A673 (cell line): ENCODE results near the gene RNF151. TPM values are rescaled to one million over a fixed set of nuclear protein-coding genes. Genes with fewer than 3 reads are reported as not detected.
A peak's percentile ranks its signal among the peaks of the same experiment; 100 is the strongest.

Experiments used
- BruUV-seq: library from RNA; stranded (reverse); fragments of 400-500 nt; replicated peaks from 2 replicates; lab custom pipeline; 2021; lab: Mats Ljungman, UMichigan
- CTCF ChIA-PET: fragments of 300-600 bp; sonication (Branson Sonifier 250); formaldehyde crosslinking; loops from one replicate; lab custom pipeline; 2022; ENCODE audit warnings: antibody characterized with exemption; lab: Charles Lee
- POLR2A ChIA-PET: fragments of 300-600 bp; sonication (Branson Sonifier 250); formaldehyde crosslinking; loops from one replicate; lab custom pipeline; 2022; ENCODE audit warnings: antibody characterized with exemption; ENCODE audit not compliant: low non-redundant PET; lab: Charles Lee
- DNase-seq: peaks from one replicate; pipeline ENCODE4 v3.0.0-alpha.2; 2015; ENCODE audit warnings: low spot score
- H3K27ac ChIP-seq: fragments of 200-600 bp; sonication (generic); 2 replicates; pipeline ENCODE4 v1.5.1; 2016; ENCODE audit warnings: mixed run types, low read depth, mild to moderate bottlenecking, mixed read lengths, antibody characterized with exemption, low read length; ENCODE audit not compliant: poor library complexity, severe bottlenecking
- H3K27me3 ChIP-seq: fragments of 200-600 bp; sonication (generic); replicated peaks from 2 replicates; pipeline ENCODE4 v1.6.1; 2017; ENCODE audit warnings: mixed run types, low read depth, mild to moderate bottlenecking, mixed read lengths, antibody characterized with exemption, low read length; ENCODE audit not compliant: insufficient read depth, poor library complexity
- H3K36me3 ChIP-seq: fragments of 200-600 bp; sonication (generic); 2 replicates; pipeline ENCODE4 v1.6.1; 2016; ENCODE audit warnings: mixed run types, mild to moderate bottlenecking, mixed read lengths, antibody characterized with exemption, low read length; ENCODE audit not compliant: insufficient read depth, poor library complexity, severe bottlenecking
- H3K4me1 ChIP-seq: fragments of 200-600 bp; sonication (generic); 2 replicates; pipeline ENCODE4 v1.6.1; 2017; ENCODE audit warnings: mixed run types, mild to moderate bottlenecking, mixed read lengths, antibody characterized with exemption, low read length; ENCODE audit not compliant: insufficient read depth, poor library complexity, severe bottlenecking
- H3K4me3 ChIP-seq: fragments of 200-600 bp; sonication (generic); 2 replicates; pipeline ENCODE4 v1.5.1; 2016; ENCODE audit warnings: low read depth, mixed run types, mild to moderate bottlenecking, mixed read lengths, low read length; ENCODE audit not compliant: poor library complexity, severe bottlenecking
- H3K9me3 ChIP-seq: fragments of 200-600 bp; sonication (generic); 2 replicates; pipeline ENCODE4 v1.6.1; 2016; ENCODE audit warnings: mixed run types, low read depth, mild to moderate bottlenecking, mixed read lengths, antibody characterized with exemption, low read length; ENCODE audit not compliant: poor library complexity, severe bottlenecking
- EZH2 ChIP-seq: fragments of 200-600 bp; sonication (generic); IDR thresholded peaks from 2 replicates; pipeline ENCODE4 v1.6.1; 2017; ENCODE audit warnings: borderline replicate concordance, low read depth, mild to moderate bottlenecking, mixed read lengths, antibody characterized with exemption, low read length; ENCODE audit not compliant: poor library complexity, severe bottlenecking
- intact Hi-C: fragments of 100-400 bp; cut with micrococcal nuclease; formaldehyde crosslinking; loops from one replicate; pipeline ENCODE4 v1.10.0; 2022; ENCODE audit not compliant: unreplicated experiment
- total RNA-seq: library from RNA; stranded (reverse); gene quantifications from 2 replicates; pipeline ENCODE4 v1.2.3, GENCODE V29; 2021
- TF ChIP-seq, protein P1 (sequence below): fragments of 300-800, 200-600 bp; sonication (generic); conservative IDR thresholded peaks from 2 replicates; pipeline ENCODE4 v1.5.1; 2017; ENCODE audit warnings: low read depth, mild to moderate bottlenecking, antibody characterized with exemption, low read length, moderate library complexity, mixed read lengths

RNF151 gene
- total RNA-seq, 1 experiment from 2014 or later, result not detected

GRCh38 chr16:1976216-1976520 lies 9.5 kb downstream of the RNF151 start:
- BruUV-seq, result no TSS peak
- CTCF ChIA-PET, result no interaction called here
- H3K27me3 ChIP-seq, result no peaks in the 10 kb centered on the region
- TF ChIP-seq, protein P1, sequence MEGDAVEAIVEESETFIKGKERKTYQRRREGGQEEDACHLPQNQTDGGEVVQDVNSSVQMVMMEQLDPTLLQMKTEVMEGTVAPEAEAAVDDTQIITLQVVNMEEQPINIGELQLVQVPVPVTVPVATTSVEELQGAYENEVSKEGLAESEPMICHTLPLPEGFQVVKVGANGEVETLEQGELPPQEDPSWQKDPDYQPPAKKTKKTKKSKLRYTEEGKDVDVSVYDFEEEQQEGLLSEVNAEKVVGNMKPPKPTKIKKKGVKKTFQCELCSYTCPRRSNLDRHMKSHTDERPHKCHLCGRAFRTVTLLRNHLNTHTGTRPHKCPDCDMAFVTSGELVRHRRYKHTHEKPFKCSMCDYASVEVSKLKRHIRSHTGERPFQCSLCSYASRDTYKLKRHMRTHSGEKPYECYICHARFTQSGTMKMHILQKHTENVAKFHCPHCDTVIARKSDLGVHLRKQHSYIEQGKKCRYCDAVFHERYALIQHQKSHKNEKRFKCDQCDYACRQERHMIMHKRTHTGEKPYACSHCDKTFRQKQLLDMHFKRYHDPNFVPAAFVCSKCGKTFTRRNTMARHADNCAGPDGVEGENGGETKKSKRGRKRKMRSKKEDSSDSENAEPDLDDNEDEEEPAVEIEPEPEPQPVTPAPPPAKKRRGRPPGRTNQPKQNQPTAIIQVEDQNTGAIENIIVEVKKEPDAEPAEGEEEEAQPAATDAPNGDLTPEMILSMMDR, result no peak
- TF ChIP-seq EZH2, result no peak
- no peak overlapping the region for H3K27ac ChIP-seq
- DNase-seq, result no peak
- H3K9me3 ChIP-seq, result no peaks in the 10 kb centered on the region
- H3K36me3 ChIP-seq, result peaks cover 28% of the 10 kb centered on the region
- intact Hi-C loops, result no loop called here
- no peak overlapping the region for H3K4me3 ChIP-seq
- H3K4me1 ChIP-seq, result peaks cover 4% of the 10 kb centered on the region
- POLR2A ChIA-PET, result no interaction called here

DNA sequence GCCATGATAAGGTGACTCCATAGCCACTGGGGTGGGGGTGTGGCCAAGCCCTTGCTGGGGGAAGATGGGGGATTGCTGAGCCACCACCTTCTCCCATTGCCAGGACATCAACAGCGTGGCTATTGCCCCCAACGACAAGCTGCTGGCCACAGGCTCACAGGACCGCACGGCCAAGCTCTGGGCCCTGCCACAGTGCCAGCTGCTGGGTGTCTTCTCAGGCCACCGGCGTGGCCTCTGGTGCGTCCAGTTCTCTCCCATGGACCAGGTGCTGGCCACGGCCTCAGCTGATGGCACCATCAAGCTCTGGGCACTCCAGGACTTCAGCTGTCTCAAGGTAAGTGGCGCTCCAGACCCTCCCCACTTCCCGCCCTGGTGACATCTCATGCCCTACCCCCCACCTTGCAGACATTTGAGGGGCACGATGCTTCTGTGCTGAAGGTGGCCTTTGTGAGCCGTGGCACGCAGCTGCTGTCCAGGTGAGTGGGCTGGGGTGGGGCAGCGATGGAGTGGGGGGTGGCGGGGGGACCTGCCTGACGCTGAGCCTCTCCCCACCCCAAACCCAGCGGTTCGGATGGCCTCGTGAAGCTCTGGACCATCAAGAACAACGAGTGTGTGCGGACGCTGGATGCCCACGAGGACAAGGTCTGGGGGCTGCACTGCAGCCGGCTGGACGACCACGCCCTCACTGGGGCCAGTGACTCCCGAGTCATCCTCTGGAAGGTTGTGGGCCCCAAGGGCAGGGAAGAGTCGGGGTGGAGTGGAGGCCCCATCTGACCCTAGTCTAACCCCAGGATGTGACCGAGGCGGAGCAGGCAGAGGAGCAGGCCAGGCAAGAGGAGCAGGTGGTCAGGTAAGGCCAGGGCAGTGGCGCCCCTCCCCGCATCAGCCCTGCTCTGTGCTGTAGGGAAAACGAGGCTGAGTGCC lies 10.6 kb downstream of the RNF151 start:
- intact Hi-C loops, result no loop called here
- ChIA-PET CTCF (no interaction called here), POLR2A (no interaction called here)
- Histone ChIP-seq H3K4me3 (no peak overlapping the region), H3K27ac (no peak overlapping the region), H3K4me1 (peaks cover 14% of the 10 kb centered on the region), H3K36me3 (peaks cover 28% of the 10 kb centered on the region), H3K9me3 (no peaks in the 10 kb centered on the region), H3K27me3 (no peaks in the 10 kb centered on the region)
- no peak for DNase-seq
- no TSS peak for BruUV-seq
- no peak for TF ChIP-seq EZH2
- TF ChIP-seq, protein P1, result no peak

GRCh38 chr16:1977875-1978268 lies 11.2 kb downstream of the RNF151 start:
- BruUV-seq, result TSS peak; percentile 13
- ChIA-PET CTCF (no interaction called here), POLR2A (no interaction called here)
- H3K9me3 ChIP-seq, result no peaks in the 10 kb centered on the region
- TF ChIP-seq, protein P1, result no peak
- TF ChIP-seq EZH2, result no peak
- peaks cover 28% of the 10 kb centered on the region for H3K36me3 ChIP-seq
- intact Hi-C loops, result no loop called here
- no peak for DNase-seq
- H3K4me3 ChIP-seq, result no peak overlapping the region
- no peak overlapping the region for H3K27ac ChIP-seq
- H3K27me3 ChIP-seq, result no peaks in the 10 kb centered on the region
- peaks cover 15% of the 10 kb centered on the region for H3K4me1 ChIP-seq
